Osteocyte (in vitro differentiated cells): ENCODE data around the gene CHST12. TPM values are rescaled to one million over a fixed set of nuclear protein-coding genes. Genes with fewer than 3 reads are reported as not detected.

Experiments
- DNase-seq: peaks from one replicate; pipeline ENCODE4 v3.0.0; 2021; ENCODE audit warnings: mixed read lengths; ENCODE audit not compliant: unreplicated experiment; ENCODE audit errors: extremely low spot score
- H3K27ac Mint-ChIP-seq: one replicate; pipeline ENCODE4 v1.8.0; 2021; ENCODE audit warnings: mild to moderate bottlenecking, mixed read lengths; ENCODE audit not compliant: unreplicated experiment
- H3K27me3 Mint-ChIP-seq: one replicate; pipeline ENCODE4 v1.8.0; 2021; ENCODE audit warnings: mixed read lengths; ENCODE audit not compliant: unreplicated experiment
- H3K36me3 Mint-ChIP-seq: one replicate; pipeline ENCODE4 v1.8.0; 2021; ENCODE audit warnings: mixed read lengths; ENCODE audit not compliant: unreplicated experiment
- H3K4me1 Mint-ChIP-seq: one replicate; pipeline ENCODE4 v1.8.0; 2021; ENCODE audit warnings: mixed read lengths; ENCODE audit not compliant: unreplicated experiment
- H3K4me3 Mint-ChIP-seq: one replicate; pipeline ENCODE4 v1.8.0; 2021; ENCODE audit warnings: mild to moderate bottlenecking, moderate library complexity, mixed read lengths; ENCODE audit not compliant: unreplicated experiment
- H3K9me3 Mint-ChIP-seq: one replicate; pipeline ENCODE4 v1.8.0; 2021; ENCODE audit warnings: mixed read lengths; ENCODE audit not compliant: unreplicated experiment
- CTCF ChIP-seq: fragments of 200-600 bp; sonication (generic); IDR thresholded peaks from 2 replicates; pipeline ENCODE4 v1.5.0; 2021; ENCODE audit warnings: antibody characterized with exemption, mild to moderate bottlenecking, moderate library complexity
- total RNA-seq: library from RNA; stranded (reverse); gene quantifications from 2 replicates; pipeline ENCODE4 v1.2.1, GENCODE V29; 2021

Gene CHST12
- total RNA-seq, 1 donor from 2014 or later = 30.2 TPM

- no peak for DNase-seq
- no peak overlapping the region for H3K27ac Mint-ChIP-seq
- no peak overlapping the region for H3K4me3 Mint-ChIP-seq
- peaks cover 16% of the 10 kb centered on the region for H3K4me1 Mint-ChIP-seq
- H3K36me3 Mint-ChIP-seq = peaks cover 29% of the 10 kb centered on the region
- no peaks in the 10 kb centered on the region for H3K27me3 Mint-ChIP-seq
- TF ChIP-seq CTCF = no peak
- H3K9me3 Mint-ChIP-seq = no peaks in the 10 kb centered on the region
These were observed 33.1 kb downstream of the CHST12 start for GRCh38 chr7:2436341-2437104.

- H3K4me1 Mint-ChIP-seq = peaks cover 16% of the 10 kb centered on the region
- H3K9me3 Mint-ChIP-seq = no peaks in the 10 kb centered on the region
- no peak for TF ChIP-seq CTCF
- no peaks in the 10 kb centered on the region for H3K27me3 Mint-ChIP-seq
- peaks cover 29% of the 10 kb centered on the region for H3K36me3 Mint-ChIP-seq
- no peak overlapping the region for H3K27ac Mint-ChIP-seq
- DNase-seq = no peak
- no peak overlapping the region for H3K4me3 Mint-ChIP-seq
These were observed 33.7 kb downstream of the CHST12 start for GRCh38 chr7:2437136-2437535.

GRCh38 chr7:2437537-2438148 lies 34.2 kb downstream of the CHST12 start:
- no peak for DNase-seq
- H3K27me3 Mint-ChIP-seq = no peaks in the 10 kb centered on the region
- H3K36me3 Mint-ChIP-seq = peaks cover 29% of the 10 kb centered on the region
- no peak overlapping the region for H3K27ac Mint-ChIP-seq
- TF ChIP-seq CTCF = no peak
- H3K4me1 Mint-ChIP-seq = peaks cover 16% of the 10 kb centered on the region
- H3K4me3 Mint-ChIP-seq = no peak overlapping the region
- H3K9me3 Mint-ChIP-seq = no peaks in the 10 kb centered on the region

DNA sequence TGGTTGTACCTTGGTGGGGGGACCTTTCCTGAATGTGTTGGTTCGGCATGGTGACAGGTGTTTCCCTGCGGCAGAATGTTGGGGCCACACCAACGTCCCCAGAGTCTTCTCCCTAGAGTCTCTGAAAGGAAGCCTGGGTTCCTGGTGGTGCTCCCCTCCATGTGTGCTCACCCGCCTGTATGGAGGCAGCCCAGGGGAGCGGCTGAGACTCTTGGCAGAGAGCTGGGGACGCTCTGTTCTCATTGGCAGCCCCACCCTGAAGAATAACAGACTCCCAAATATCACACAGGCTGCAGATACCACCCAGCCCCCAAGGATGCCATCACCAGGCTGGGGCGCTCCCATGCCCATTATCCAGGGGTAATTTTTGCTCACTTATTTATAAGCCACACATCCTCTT lies 34.8 kb downstream of the CHST12 start:
- Mint-ChIP-seq H3K9me3 (no peaks in the 10 kb centered on the region), H3K4me1 (peaks cover 16% of the 10 kb centered on the region), H3K4me3 (no peak overlapping the region), H3K27ac (no peak overlapping the region), H3K36me3 (peaks cover 28% of the 10 kb centered on the region), H3K27me3 (no peaks in the 10 kb centered on the region)
- DNase-seq = no peak
- no peak for TF ChIP-seq CTCF

DNA sequence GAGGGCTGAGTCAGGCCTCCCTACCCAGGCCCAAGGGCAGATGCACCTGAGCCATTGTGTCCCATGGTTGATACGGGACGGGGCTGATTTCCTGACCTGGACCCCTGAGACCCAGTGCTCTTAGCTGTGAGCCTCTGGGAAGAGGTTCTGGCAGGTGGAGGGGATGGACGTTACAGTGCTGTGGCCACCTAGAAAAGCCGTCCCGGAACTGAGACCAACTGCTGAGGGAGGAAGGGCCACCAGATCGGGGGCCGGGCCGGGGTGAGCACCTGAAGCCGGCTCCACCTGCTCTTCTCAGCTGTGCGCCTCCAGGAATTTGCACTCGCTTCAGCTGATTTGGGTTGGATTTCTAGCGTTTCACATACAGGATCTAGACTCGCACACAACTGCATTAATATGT lies 35.4 kb downstream of the CHST12 start:
- peaks cover 16% of the 10 kb centered on the region for H3K4me1 Mint-ChIP-seq
- H3K36me3 Mint-ChIP-seq = peaks cover 23% of the 10 kb centered on the region
- no peak overlapping the region for H3K4me3 Mint-ChIP-seq
- H3K27ac Mint-ChIP-seq = no peak overlapping the region
- TF ChIP-seq CTCF = no peak
- no peaks in the 10 kb centered on the region for H3K9me3 Mint-ChIP-seq
- no peak for DNase-seq
- H3K27me3 Mint-ChIP-seq = no peaks in the 10 kb centered on the region
